Measurements from ENCODE around the gene RENBP.

The RENBP gene

GRCh38 chrX:153903991-153904957 is 40.2 kb downstream of the RENBP start, which contains the start of gene AVPR2:
TSS of gene AVPR2 (plus strand) at chrX:153904673. CDS start at chrX:153905146, 473 bp downstream.
- no peak for TF ChIP-seq ZFX (IDR thresholded peaks at IDR 0.05)
- TF ChIP-seq CTCF (conservative IDR thresholded peaks at IDR 0.05): no peak
- no peak within 1 kb of the TSS for H3K27ac ChIP-seq

- TF ChIP-seq ZFX (IDR thresholded peaks at IDR 0.05) (no peak), CTCF (conservative IDR thresholded peaks at IDR 0.05) (no peak)
- H3K27ac ChIP-seq: no peak overlapping the region
Measured at GRCh38 chrX:153903238-153903980, 41.0 kb downstream of the RENBP start.

- TF ChIP-seq CTCF (conservative IDR thresholded peaks at IDR 0.05) (no peak), ZFX (IDR thresholded peaks at IDR 0.05) (no peak)
- H3K27ac ChIP-seq: no peak overlapping the region
Measured at GRCh38 chrX:153902385-153902784, 42.1 kb downstream of the RENBP start.

GRCh38 chrX:153901753-153902140 is 42.7 kb downstream of the RENBP start:
- H3K27ac ChIP-seq: no peak overlapping the region
- TF ChIP-seq ZFX (IDR thresholded peaks at IDR 0.05) (no peak), CTCF (conservative IDR thresholded peaks at IDR 0.05) (no peak)

GRCh38 chrX:153900831-153901752 is 43.4 kb downstream of the RENBP start:
- no peak for TF ChIP-seq ZFX (IDR thresholded peaks at IDR 0.05)
- no peak for TF ChIP-seq CTCF (conservative IDR thresholded peaks at IDR 0.05)
- H3K27ac ChIP-seq: no peak overlapping the region

GRCh38 chrX:153897899-153898298 is 46.5 kb downstream of the RENBP start:
- H3K27ac ChIP-seq: no peak overlapping the region
- TF ChIP-seq ZFX (IDR thresholded peaks at IDR 0.05): no peak
- TF ChIP-seq CTCF (conservative IDR thresholded peaks at IDR 0.05): no peak
